GM15510 (cell line): Measurements from ENCODE around the gene RNF2.

Source experiments
- POLR2A ChIP-seq: IDR thresholded peaks from 3 replicates; pipeline ENCODE4 v1.6.1; 2011; ENCODE audit warnings: borderline replicate concordance; ENCODE audit not compliant: insufficient read length; ENCODE audit errors: extremely low read depth

Gene RNF2

DNA sequence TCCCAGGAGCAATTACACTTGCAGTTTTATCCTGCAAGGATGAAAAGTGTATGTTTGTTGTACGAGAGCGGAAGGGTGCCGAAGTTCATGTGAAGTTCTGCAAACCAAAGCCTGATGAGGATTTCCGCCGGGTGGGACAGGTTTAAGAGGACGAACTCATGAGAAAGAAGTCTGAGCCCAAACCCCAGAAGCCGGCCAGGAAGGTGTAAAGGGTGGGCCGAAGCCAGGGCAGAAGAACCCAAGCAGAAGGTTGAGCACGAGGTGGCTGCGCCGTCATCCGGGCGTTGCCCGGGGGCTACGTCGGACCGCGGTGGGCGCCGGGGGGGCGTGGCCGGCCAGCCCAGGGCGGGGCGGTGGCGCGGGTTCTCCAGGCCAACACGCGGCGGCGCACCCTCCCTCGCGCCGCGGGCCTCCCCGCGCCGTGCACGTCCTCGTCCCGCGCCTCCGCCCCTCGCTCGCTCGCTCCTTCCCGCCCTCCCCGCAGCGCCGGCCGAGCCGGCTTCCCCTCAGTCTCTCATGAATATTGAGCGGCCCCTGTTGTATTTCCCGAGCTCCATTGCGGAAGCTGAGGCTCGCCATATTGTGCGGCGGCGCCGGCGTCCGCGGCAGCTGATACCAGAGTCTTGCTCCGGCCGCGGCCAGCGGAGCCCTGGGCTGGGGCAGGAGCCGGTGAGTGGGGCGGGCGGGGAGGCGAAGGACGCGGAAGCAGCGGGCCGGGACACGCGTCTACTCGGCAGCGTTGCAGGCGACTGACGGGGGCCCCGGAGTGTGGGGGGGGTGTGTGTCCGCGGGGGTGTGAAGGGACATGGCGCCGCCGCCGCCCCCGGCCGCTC lies at the start of gene RNF2:
Gene RNF2, plus strand, starts transcription at position 578 of the 833 bp plus-strand sequence. CDS start 41,996 bp downstream, outside the sequence.
- TF ChIP-seq POLR2A = peak; percentile 45

GRCh38 chr1:185008838-185009237 lies 36.5 kb upstream of the RNF2 start:
- no peak for TF ChIP-seq POLR2A

- no peak for TF ChIP-seq POLR2A
Measured at GRCh38 chr1:185010361-185010760, 35.0 kb upstream of the RNF2 start.

- no peak for TF ChIP-seq POLR2A
Measured at GRCh38 chr1:185014941-185015340, 30.4 kb upstream of the RNF2 start.

GRCh38 chr1:185015631-185016030 lies 29.7 kb upstream of the RNF2 start:
- no peak for TF ChIP-seq POLR2A

- no peak for TF ChIP-seq POLR2A
Measured at GRCh38 chr1:185016880-185017279, 28.5 kb upstream of the RNF2 start.

DNA sequence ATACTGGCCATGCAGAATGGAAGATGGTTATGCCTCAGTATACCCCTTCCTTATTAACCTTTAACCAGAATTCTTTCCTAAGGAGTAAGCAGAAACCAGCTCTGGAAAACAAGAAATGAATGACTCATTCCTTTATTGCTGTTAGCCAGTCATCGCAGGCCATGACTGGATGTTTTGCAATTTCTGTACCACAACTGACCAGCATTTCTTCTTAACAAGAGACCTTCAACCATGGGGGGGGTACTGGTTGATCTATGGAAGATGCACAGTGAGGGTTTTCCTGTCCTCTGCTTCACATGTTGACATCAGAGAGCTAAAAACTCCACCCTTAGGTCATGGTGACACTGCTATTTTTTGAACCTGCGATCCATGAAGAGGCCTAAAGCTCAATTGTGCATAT lies 28.0 kb upstream of the RNF2 start:
- TF ChIP-seq POLR2A = no peak

DNA sequence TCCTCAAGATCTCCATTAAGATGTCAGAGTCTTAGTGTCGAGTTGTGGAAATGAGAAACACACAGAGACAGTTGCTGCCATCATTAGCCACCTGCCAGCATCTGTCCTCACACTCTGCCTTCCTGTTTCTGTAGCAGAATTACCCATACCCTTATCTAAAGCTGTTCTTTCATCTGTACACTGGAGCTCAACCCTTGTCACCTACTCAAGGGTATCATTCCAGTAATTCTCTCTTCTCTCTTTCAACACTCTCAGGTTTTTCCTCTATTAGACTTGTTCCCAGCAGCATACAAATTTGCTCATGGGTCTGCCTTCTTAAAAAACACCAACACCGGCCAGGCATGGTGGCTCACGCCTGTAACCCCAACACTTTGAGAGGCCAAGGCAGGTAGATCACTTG lies 27.4 kb upstream of the RNF2 start:
- no peak for TF ChIP-seq POLR2A

- no peak for TF ChIP-seq POLR2A
Measured at GRCh38 chr1:185027252-185027882, 18.0 kb upstream of the RNF2 start.

- TF ChIP-seq POLR2A = no peak
Measured at GRCh38 chr1:185033686-185034085, 11.7 kb upstream of the RNF2 start.

DNA sequence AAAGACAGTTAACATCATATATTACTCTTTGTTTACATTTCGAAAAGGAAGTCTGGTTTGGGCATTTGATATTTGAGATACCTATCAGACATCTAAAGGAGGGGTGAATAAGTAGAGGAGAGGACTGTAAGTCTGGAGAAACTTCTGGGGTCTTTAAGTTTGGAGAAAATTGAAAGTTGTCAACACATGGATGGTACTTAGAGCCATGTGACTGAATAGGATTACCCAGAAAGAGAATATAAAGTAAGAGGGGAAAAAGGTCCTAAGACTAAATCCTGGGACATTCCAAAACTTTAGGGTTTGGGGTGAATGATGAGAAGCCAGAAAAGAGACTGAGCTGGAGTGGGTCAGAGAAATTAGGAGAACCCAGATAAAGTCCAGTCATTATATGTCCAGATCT lies 10.1 kb upstream of the RNF2 start:
- no peak for TF ChIP-seq POLR2A

DNA sequence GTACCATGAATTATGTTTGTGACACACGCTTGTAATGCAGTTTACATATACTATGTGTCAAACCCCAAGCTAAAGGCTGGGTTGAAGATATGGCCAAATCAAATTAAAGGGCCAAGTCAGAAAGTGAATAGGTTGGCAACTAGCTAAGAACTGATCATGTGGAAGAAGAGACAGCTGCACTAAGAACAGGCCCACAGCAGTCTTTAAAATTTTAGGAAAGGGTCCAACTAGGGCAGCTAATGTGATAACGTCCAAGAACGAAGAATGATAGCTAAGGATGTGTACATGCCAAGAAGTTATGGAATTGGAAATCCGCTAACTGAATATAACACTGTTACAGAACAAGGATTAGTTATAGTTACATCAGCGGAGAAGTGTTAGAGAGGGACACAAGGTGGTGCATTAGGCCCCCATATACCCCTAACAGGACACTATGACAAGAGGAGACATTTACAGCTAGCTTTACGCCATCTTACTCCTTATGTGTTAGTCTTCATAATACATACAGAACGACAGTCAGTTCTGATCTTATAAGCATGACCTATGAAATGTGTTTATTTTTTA lies 6.5 kb upstream of the RNF2 start:
- no peak for TF ChIP-seq POLR2A

DNA sequence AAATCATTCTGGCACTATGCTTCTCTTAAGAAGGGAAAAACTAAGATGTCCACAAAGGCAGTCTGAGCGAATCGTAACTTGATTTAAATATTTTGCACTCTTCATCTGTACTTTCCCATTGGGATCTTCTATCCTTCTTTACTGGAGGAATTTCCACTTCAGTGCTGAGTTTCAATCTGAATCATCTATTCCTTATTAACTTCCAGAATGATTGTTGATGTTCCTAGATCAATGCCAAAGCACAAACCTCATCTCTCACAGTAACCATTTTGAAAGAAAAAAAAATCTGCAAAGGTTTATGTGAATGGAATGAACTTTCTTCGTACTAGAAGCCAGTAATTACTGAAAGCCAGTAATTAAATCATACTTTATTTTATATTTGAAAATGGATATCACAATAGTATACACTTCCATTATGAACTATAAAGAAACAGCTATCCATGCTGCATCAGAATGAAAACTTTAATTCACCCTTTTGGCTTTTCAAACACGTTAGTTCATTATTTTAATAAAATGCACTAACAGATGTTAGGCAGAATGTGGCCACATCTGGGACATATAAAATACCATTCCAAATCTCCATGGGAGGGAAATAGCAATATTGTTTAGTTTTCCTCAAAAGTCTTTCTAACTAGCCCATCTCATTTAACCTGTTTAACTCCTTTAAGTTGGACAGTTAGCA lies 5.5 kb upstream of the RNF2 start:
- no peak for TF ChIP-seq POLR2A

DNA sequence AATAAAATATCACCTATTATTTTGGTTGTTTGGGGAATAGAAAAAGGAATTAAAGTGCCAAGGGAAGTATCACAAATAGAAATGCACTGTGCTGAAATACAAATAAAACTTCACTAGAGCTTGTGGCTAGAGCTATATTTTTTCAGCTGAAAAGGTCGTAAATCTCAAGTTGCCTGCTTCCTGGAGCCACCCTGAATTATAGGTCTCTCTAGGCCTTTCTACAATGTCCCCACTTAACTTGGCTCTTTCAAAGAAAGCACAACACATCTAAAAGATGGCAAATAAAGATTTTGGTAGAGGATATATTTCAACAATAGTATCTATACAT lies 5.0 kb upstream of the RNF2 start:
- TF ChIP-seq POLR2A = no peak

- no peak for TF ChIP-seq POLR2A
Measured at GRCh38 chr1:185041742-185042141, 3.6 kb upstream of the RNF2 start.
